ENCODE data around the gene VWDE.

VWDE gene

DNA sequence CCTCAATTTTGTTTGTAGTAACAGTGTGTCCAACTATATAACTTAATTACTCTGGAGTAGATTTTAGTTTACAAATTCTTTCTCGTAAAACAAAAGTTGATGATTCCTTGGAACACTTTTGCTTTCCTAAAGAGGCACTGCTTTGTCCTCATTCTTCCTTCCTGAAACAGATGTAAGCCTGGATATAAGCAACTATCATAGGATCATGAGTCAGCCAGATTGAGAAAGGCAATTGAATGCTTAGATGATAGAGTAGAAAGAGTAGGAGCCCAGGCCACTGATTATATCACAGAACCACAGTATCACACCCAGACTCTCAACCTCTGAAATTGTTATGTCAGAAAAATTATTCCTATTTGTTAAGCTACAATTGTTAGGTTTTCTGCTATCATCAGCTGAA is 122.6 kb downstream of the VWDE start:
- ATAC-seq: no peak

Data from activated CD4-positive, CD25-positive, alpha-beta regulatory T cell treated with anti-CD3 and anti-CD28 coated beads, Interleukin-2, amount 50 U/mL, for 24 hours (primary cell).